Measurements from ENCODE around the gene AGXT2.

DNA sequence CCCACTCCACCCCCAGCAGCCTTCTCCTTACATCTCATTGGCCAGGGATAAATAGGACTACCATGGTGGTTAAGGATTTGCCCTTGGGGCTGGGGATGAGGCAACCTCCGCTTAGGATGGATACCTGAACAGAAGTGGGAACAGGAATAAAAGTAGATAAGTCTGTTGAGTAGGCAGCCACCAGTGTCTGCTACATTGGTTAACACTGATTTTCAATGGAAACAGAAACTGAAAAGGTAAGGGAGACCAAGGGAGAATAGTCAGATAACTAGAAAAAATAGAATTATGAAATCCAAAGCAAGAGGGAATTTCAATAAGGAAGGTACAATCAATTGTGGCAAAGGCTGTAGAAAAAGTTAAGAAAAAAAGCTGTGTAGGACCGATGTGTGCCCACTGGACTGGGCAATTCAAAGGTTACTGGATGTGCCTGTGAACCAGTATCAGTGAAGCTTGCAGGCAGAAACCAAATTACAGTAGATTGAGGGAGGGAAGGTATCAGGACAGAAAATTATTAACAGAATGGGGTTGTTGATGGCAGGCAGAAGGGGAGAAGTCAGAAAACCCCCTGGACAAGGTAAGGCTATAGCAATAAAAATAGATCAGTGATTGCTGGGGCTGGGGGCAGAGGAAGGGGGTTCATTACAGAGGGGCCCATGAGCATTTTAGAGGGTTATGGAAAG, 69.7 kb downstream of the AGXT2 start:
- TF ChIP-seq POLR2A (IDR thresholded peaks at IDR 0.05; ENCODE audit: low read depth, low read length) = no peak
- TF ChIP-seq POLR2AphosphoS5 (IDR thresholded peaks at IDR 0.05; ENCODE audit: low read depth, low read length) = no peak

All from GM12892 (cell line).